GM12874 (cell line): ENCODE measurements around the gene AIFM2.
A peak's percentile ranks its signal among the peaks of the same experiment; 100 is the strongest.

Experiments
- CTCF ChIP-seq: IDR thresholded peaks from 2 replicates; pipeline ENCODE4 v1.5.1; 2011; ENCODE audit warnings: low read depth, mild to moderate bottlenecking, control low read depth, low read length, moderate library complexity; ENCODE audit not compliant: insufficient read depth

Gene AIFM2

GRCh38 chr10:70160798-70161197, 28.2 kb upstream of the AIFM2 start:
- TF ChIP-seq CTCF: no peak

GRCh38 chr10:70158113-70158512, 25.5 kb upstream of the AIFM2 start:
- TF ChIP-seq CTCF: no peak

GRCh38 chr10:70155255-70155838, 22.7 kb upstream of the AIFM2 start:
- no peak for TF ChIP-seq CTCF

- TF ChIP-seq CTCF: no peak
Measured at GRCh38 chr10:70148516-70148915, 15.9 kb upstream of the AIFM2 start.

GRCh38 chr10:70147259-70147625, 14.6 kb upstream of the AIFM2 start:
- TF ChIP-seq CTCF: no peak

GRCh38 chr10:70146489-70147258, 14.0 kb upstream of the AIFM2 start, which contains the start of gene TYSND1:
TYSND1 (minus strand) TSS chr10:70146700; CDS start chr10:70146586, 114 bp downstream.
- peak; percentile 93 for TF ChIP-seq CTCF

- TF ChIP-seq CTCF: peak; percentile 70
Measured at GRCh38 chr10:70145666-70146488, 13.3 kb upstream of the AIFM2 start.
